PC-3 (cell line): Measurements from ENCODE around the gene SVBP. TPM values are rescaled to one million over a fixed set of nuclear protein-coding genes. Genes with fewer than 3 reads are reported as not detected.
A peak's percentile ranks its signal among the peaks of the same experiment; 100 is the strongest.

ENCODE experiments used
- ATAC-seq: fragments of 200-7000 bp; cut with Tn5 transposase; 2 replicates; pipeline ENCODE4 v1.9.1; 2020; ENCODE audit warnings: mild to moderate bottlenecking, moderate library complexity
- BruUV-seq: library from RNA; stranded (reverse); fragments of 400-500 nt; replicated peaks from 2 replicates; lab custom pipeline; 2021; lab: Mats Ljungman, UMichigan
- CTCF ChIA-PET: fragments of 300-600 bp; sonication (Branson Sonifier 250); formaldehyde crosslinking; loops from one replicate; lab custom pipeline; 2022; ENCODE audit warnings: antibody characterized with exemption; lab: Charles Lee
- POLR2A ChIA-PET: fragments of 300-600 bp; sonication (Branson Sonifier 250); formaldehyde crosslinking; loops from one replicate; lab custom pipeline; 2022; ENCODE audit warnings: antibody characterized with exemption; ENCODE audit not compliant: unreplicated experiment; lab: Charles Lee
- DNase-seq: peaks from one replicate; pipeline ENCODE4 v3.0.0-alpha.2; 2015
- H2AFZ ChIP-seq: fragments of 300-600 bp; sonication (generic); 2 replicates; pipeline ENCODE4 v1.6.0; 2016; ENCODE audit warnings: antibody characterized with exemption, low read length
- H3F3A ChIP-seq: fragments of 300-600 bp; sonication (generic); one replicate; pipeline ENCODE4 v1.6.0; 2017; ENCODE audit warnings: antibody characterized with exemption, low read length, control low read depth, mild to moderate bottlenecking; ENCODE audit not compliant: unreplicated experiment
- H3K27ac ChIP-seq: fragments of 300-600 bp; sonication (generic); 2 replicates; pipeline ENCODE4 v1.5.1; 2016; ENCODE audit warnings: mild to moderate bottlenecking, low read length
- H3K27me3 ChIP-seq: fragments of 300-600 bp; sonication (generic); 2 replicates; pipeline ENCODE4 v1.6.1; 2016; ENCODE audit warnings: low read length, mixed read lengths
- H3K36me3 ChIP-seq: fragments of 300-600 bp; sonication (generic); 2 replicates; pipeline ENCODE4 v1.6.1; 2016; ENCODE audit warnings: low read depth, mixed run types, low read length, mixed read lengths
- H3K4me1 ChIP-seq: fragments of 300-600 bp; sonication (generic); 2 replicates; pipeline ENCODE4 v1.5.1; 2016; ENCODE audit warnings: low read length; ENCODE audit not compliant: insufficient read depth
- H3K4me2 ChIP-seq: fragments of 300-600 bp; sonication (generic); 2 replicates; pipeline ENCODE4 v1.6.0; 2016; ENCODE audit warnings: low read length
- H3K4me3 ChIP-seq: fragments of 300-600 bp; sonication (generic); 2 replicates; pipeline ENCODE4 v1.5.1; 2016; ENCODE audit warnings: mild to moderate bottlenecking, low read length, mixed read lengths
- H3K79me2 ChIP-seq: fragments of 300-600 bp; sonication (generic); 2 replicates; pipeline ENCODE4 v1.6.1; 2017; ENCODE audit warnings: low read length, mixed read lengths
- H3K9ac ChIP-seq: fragments of 300-600 bp; sonication (generic); 2 replicates; pipeline ENCODE4 v1.6.0; 2016; ENCODE audit warnings: mild to moderate bottlenecking, low read length
- H3K9me2 ChIP-seq: fragments of 300-600 bp; sonication (generic); replicated peaks from 2 replicates; pipeline ENCODE4 v1.6.1; 2016; ENCODE audit warnings: mixed run types, low read length, mixed read lengths
- H3K9me3 ChIP-seq: fragments of 300-600 bp; sonication (generic); 2 replicates; pipeline ENCODE4 v1.6.1; 2016; ENCODE audit warnings: low read length, mixed read lengths
- H4K20me1 ChIP-seq: fragments of 300-600 bp; sonication (generic); 2 replicates; pipeline ENCODE4 v1.6.1; 2016; ENCODE audit warnings: low read length, mixed read lengths
- EZH2 ChIP-seq: fragments of 300-600 bp; sonication (generic); IDR thresholded peaks from one replicate; pipeline ENCODE4 v1.6.1; 2017; ENCODE audit warnings: antibody characterized with exemption, mild to moderate bottlenecking, low read length; ENCODE audit not compliant: unreplicated experiment
- EZH2phosphoT487 ChIP-seq: fragments of 300-600 bp; sonication (generic); IDR thresholded peaks from 2 replicates; pipeline ENCODE4 v1.6.1; 2018; ENCODE audit warnings: mild to moderate bottlenecking, antibody characterized with exemption, low read length, borderline replicate concordance
- intact Hi-C: fragments of 100-400 bp; cut with micrococcal nuclease; formaldehyde crosslinking; loops from 2 replicates; pipeline ENCODE4 v1.9.0; 2023
- total RNA-seq: library from RNA; depleted of rRNA; stranded (reverse); fragments of >200 nt; gene quantifications from 2 replicates; pipeline ENCODE4 v1.2.3, GENCODE V29; 2014
- TF ChIP-seq, protein P1 (sequence below): fragments of 300-600 bp; sonication (generic); conservative IDR thresholded peaks from 2 replicates; pipeline ENCODE4 v1.5.1; 2017; ENCODE audit warnings: antibody characterized with exemption, low read depth, mild to moderate bottlenecking, low read length

SVBP gene
- total RNA-seq, 1 experiment from 2014 or later, result 39.7 TPM

DNA sequence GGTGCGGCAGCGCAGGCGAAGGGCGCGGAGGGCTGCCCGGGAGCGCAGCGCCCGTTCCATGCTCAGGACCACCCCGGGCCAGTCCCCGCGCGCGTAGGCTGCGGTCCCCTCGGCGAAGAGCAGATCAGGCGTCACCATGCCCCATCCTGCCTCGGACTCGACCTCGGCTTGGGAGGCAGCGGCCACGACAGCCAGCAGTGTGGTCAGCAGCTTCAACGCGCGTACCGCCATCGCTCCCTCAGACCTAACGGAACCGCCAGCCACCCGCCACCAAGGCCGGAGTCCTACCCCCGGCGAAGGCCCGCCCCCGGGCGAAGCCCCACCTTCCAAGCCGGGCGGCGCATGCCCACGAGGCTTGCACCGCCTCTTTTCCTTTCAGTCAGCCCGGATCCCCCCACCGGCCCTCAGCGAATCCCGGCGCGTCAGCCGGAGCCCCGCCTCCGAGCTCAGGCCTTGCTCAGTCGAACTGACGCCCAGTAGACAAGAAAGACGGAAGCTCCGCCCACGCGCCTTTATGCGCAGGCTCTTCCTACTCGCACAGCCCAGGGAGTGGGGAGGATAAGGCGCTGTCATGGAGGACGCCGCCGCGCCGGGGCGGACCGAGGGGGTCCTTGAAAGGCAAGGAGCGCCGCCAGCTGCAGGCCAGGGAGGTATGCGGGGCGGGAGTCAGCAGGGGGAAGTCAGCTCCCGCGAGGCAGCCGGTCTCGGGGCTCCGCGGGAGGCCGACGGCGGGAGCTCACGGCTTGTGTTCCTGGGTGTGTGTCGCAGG, 50.3 kb downstream of the SVBP start, which contains the start of the genes C1orf50 and P3H1:
Gene C1orf50 (plus strand): TSS at position 509 of the 769 bp plus-strand sequence. CDS start 63 bp downstream, at position 572.
Gene P3H1 (minus strand): TSS at position 288 of the 769 bp plus-strand sequence. CDS start 57 bp downstream, at position 231.
- Histone ChIP-seq H3K9ac (peak within 1 kb of the TSS; percentile 93), H4K20me1 (peaks cover 6% of the 10 kb centered on the region; the same call in 1 of the 2 replicates), H3K79me2 (peaks cover 71% of the 10 kb centered on the region), H3K9me3 (no peaks in the 10 kb centered on the region), H3K36me3 (0 out of 2 replicates have a peak, but pooled peaks cover 3% of the 10 kb centered on the region), H2AFZ (peak within 1 kb of the TSS; percentile 96), H3F3A (no peaks in the 10 kb centered on the region), H3K9me2 (no peaks in the 10 kb centered on the region), H3K27ac (no peak within 1 kb of the TSS), H3K27me3 (no peaks in the 10 kb centered on the region), H3K4me1 (peaks cover 22% of the 10 kb centered on the region), H3K4me3 (peak within 1 kb of the TSS; percentile 89), H3K4me2 (peak within 1 kb of the TSS; percentile 93)
- no peak for TF ChIP-seq EZH2
- TF ChIP-seq, protein P1, sequence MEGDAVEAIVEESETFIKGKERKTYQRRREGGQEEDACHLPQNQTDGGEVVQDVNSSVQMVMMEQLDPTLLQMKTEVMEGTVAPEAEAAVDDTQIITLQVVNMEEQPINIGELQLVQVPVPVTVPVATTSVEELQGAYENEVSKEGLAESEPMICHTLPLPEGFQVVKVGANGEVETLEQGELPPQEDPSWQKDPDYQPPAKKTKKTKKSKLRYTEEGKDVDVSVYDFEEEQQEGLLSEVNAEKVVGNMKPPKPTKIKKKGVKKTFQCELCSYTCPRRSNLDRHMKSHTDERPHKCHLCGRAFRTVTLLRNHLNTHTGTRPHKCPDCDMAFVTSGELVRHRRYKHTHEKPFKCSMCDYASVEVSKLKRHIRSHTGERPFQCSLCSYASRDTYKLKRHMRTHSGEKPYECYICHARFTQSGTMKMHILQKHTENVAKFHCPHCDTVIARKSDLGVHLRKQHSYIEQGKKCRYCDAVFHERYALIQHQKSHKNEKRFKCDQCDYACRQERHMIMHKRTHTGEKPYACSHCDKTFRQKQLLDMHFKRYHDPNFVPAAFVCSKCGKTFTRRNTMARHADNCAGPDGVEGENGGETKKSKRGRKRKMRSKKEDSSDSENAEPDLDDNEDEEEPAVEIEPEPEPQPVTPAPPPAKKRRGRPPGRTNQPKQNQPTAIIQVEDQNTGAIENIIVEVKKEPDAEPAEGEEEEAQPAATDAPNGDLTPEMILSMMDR, result no peak
- no peak for TF ChIP-seq EZH2phosphoT487
- ATAC-seq (peak; percentile 93), DNase-seq (peak; percentile 99)
- ChIA-PET POLR2A (interaction anchor here (0.5 to 0.7 kb wide), 8 partner anchors 13 to 1252 kb away, joined by 3 to 5 read pairs (median 4); no protein-coding TSS in a partner anchor), CTCF (interaction anchor here (0.6 to 2.0 kb wide), 2 partner anchors 307 to 1311 kb away, joined by 7 to 8 read pairs; no protein-coding TSS in a partner anchor)
- intact Hi-C loops, result loop anchor here (1.0 to 10.0 kb wide), 4 partner anchors 50 to 432 kb away; partner anchors contain the start of genes ERMAP, FOXJ3 and SVBP
- BruUV-seq, result no TSS peak

DNA sequence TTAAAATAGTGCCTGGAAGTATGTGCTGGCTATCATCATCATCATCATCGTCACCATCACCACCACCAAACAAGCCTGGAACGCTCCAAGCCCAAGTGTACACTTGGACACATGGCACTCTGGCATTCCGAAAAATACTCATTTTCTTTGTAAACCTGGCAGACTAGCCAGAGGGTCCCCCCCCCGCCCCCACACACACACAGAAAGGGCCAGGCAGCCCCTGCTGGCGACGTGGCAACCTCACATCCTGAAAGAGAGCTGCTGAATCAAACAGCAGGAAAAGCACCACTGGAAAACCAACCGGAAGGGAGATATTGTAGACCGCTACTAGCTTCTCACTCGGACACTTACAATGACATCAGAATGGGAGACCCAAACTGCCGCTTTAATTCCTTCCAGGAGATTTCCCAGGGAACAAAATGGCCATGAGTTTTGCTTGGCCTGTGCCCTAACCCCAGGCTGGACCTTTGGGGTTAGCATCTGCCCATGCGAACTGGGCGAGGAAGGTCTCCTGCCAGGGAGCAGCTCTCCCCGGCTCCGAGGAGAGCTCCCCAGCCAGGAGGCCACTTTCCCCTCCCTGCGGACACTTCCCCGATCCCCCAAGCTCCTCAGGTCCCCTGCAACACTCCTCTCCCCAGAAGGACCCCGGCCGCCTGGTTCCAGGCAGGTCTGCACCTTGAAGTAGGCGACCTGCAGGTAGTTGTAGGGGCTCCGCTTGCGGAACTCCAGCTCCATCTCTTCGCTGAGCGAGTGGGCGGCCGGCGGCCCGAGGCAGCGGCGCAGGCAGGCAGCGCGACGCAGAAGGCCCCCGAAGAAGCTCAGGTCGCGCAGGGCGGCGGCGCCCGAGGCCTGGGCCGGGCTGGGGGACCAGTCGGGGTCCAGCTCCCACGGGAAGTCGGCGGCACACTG, 51.1 kb downstream of the SVBP start:
- H3K4me2 ChIP-seq, result peak overlapping the region; percentile 78
- H3K27ac ChIP-seq, result no peak overlapping the region
- no TSS peak for BruUV-seq
- peak overlapping the region; percentile 89 for H3K4me3 ChIP-seq
- no peaks in the 10 kb centered on the region for H3K9me3 ChIP-seq
- ChIA-PET CTCF (interaction anchor here (0.5 to 2.0 kb wide), 8 partner anchors 13 to 965 kb away, joined by 3 to 14 read pairs (median 4); no protein-coding TSS in a partner anchor), POLR2A (interaction anchor here (0.5 to 0.6 kb wide), 5 partner anchors 53 to 1251 kb away, joined by 3 to 5 read pairs (median 3); no protein-coding TSS in a partner anchor)
- peaks cover 22% of the 10 kb centered on the region for H3K4me1 ChIP-seq
- no peaks in the 10 kb centered on the region for H3K27me3 ChIP-seq
- TF ChIP-seq, protein P1, result peak; percentile 67
- TF ChIP-seq EZH2, result no peak
- H3K79me2 ChIP-seq, result peaks cover 63% of the 10 kb centered on the region
- ATAC-seq (peak; percentile 34), DNase-seq (peak; percentile 70)
- H3K36me3 ChIP-seq, result 0 out of 2 replicates have a peak, but pooled peaks cover 3% of the 10 kb centered on the region
- no peaks in the 10 kb centered on the region for H3F3A ChIP-seq
- no peaks in the 10 kb centered on the region for H3K9me2 ChIP-seq
- H3K9ac ChIP-seq, result peak overlapping the region; percentile 37
- peak overlapping the region; percentile 96 for H2AFZ ChIP-seq
- intact Hi-C loops, result loop anchor here (1.0 to 10.0 kb wide), 4 partner anchors 51 to 431 kb away; partner anchors contain the start of genes ERMAP, FOXJ3 and SVBP
- H4K20me1 ChIP-seq, result peaks cover 6% of the 10 kb centered on the region; the same call in 1 of the 2 replicates
